Measurements from ENCODE around the gene PLD3.
A peak's percentile ranks its signal among the peaks of the same experiment; 100 is the strongest.
"Not testable (repeated sequence)": the region's sequence is repeated elsewhere in the genome, so short reads cannot be mapped to it uniquely, and the experiment has no call there.

PLD3 gene

DNA sequence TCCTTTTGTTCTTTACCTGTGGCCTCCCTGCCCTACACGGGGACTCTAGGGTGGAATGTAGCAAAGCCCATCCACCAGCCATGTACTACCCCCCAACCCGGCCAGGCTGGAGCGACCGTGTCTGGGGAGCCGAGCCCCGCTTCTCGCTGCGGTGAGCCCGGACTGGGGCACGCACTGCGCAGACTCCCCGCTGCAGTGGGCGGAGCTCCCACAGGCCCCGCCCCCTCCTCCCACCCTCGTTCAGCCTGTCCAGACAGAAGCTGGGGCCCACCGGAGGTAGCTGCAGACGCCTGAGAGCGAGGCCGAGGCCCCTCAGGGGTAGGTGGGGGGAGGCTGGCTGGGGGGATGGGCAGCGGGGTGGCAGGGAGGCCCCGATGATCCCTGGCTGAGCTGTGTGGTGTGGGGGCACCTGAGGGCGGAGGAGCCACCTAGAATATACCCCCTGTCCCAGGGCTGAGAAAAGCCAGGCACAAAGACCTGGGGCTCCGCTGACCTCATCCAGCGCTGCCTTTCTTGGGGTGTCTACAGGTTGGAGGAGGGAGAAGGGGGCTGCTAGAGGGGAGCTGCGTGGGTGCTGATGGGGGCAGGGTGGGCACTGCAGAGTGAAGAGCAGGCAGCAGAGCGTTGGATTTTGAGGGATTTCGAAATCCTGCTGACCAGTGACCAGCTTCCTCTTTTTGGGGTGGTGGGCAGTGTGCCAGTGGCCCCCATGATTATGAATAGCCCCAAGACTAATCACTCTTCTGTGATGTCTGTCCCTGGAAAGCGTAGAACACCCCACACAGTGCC, 17.3 kb downstream of the PLD3 start:
- peak; percentile 48 to 53 for ATAC-seq

DNA sequence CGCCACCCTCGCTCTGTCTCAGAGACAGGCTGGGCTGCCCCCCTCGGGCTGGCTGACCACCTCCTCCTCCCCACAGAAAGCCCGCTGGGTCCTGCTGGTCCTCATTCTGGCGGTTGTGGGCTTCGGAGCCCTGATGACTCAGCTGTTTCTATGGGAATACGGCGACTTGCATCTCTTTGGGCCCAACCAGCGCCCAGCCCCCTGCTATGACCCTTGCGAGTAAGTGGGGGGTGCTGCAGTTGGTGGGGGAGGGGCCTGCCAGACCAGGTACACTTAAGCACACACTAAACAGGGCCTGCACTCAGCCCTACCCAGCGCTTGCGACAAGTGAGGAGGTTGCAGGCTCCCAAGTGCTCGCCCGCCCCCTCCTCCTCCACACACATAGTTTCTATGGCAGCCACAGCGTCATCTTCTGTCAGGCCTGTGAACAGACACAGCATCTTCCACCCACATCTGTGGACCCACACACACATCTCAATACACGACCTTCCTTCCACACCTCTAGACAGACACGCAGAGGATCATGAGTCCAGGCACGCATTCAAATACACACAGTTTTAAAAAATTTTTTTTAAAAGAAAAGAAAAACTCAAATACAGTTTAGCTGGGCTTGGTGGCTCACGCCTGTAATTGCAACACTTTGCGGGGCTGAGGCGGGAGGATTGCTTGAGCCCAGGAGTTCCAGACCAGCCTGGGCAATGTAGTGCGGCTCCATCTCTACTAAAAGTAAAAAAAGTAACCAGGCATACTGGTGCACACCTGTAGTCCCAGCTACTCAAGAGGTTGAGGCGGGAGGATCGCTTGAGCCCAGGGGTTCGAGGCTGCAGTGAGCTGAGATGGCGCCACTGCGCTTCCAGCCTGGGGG, 18.4 kb downstream of the PLD3 start:
- ATAC-seq: no peak

DNA sequence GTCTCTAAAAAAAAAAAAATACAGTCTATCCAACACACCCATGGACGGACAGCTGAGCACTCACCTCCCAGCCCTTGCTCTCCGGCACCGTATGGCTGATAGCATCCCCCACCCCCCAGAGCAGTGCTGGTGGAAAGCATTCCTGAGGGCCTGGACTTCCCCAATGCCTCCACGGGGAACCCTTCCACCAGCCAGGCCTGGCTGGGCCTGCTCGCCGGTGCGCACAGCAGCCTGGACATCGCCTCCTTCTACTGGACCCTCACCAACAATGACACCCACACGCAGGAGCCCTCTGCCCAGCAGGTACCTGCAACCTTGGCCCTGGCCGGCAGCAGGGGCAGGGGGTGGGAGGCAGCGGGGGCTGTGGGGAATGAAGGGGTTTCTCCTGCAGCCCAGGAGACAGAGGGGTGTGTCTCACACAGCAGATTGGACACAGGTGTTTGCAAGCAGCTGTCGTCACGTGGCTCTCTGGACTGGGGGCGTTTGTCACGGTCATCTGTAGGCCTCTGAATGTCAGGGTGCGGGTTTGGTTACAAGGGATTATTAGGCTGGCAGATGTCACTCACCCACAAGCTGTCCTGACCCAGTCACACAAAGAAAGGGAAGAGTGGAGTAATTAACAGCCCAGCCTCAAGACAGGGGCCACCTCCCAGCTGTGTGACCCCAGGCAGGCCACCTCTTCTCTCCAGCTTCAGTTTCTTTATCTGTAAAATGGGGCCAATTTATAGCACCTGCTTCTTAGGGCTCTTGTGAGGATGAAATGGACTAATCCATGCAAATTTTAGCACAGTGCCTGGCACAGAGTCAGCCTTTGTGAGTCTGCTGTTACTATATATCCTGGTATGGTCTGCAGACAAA, 19.3 kb downstream of the PLD3 start:
- no peak for ATAC-seq

- ATAC-seq: no peak
Measured at GRCh38 chr19:40369797-40370196, 21.3 kb downstream of the PLD3 start.

GRCh38 chr19:40370253-40370652, 21.8 kb downstream of the PLD3 start:
- not testable (repeated sequence) for ATAC-seq

GRCh38 chr19:40370997-40371801, 22.7 kb downstream of the PLD3 start:
- ATAC-seq: no peak

DNA sequence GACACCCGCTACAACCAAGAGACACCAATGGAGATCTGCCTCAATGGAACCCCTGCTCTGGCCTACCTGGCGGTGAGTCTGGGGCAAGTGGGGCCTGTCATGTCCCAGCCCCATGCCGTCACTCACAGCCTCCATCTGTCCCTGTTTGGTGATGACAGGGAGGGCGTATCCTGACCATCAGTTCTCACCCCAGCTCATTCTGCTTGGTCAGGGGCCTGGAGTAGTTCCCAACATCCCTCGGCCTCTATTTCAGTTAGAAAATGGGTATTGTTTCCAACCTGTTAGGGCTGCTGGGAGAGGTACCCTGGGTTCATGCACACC, 23.3 kb downstream of the PLD3 start:
- ATAC-seq: no peak

DNA sequence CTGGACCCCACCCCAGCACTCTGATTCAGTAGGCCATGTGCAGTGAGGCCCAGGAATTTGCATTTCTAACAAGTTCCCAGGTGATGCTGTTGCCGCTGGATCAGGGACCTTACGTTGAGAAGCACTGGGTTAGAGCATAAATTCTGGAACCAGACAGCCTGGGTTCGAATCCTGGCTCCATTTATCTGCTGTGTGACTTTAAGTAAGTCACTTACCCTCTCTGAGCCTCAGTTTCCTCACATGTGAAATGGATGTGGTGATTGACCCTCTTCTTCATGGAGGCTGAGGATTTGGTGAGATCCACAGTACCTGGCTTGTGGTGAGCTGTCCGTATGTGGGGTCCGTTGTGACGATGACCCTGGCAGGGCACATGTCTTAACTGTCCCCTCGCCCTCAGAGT, 25.6 kb downstream of the PLD3 start:
- no peak for ATAC-seq

GRCh38 chr19:40376286-40376862, 27.9 kb downstream of the PLD3 start:
- no peak for ATAC-seq

DNA sequence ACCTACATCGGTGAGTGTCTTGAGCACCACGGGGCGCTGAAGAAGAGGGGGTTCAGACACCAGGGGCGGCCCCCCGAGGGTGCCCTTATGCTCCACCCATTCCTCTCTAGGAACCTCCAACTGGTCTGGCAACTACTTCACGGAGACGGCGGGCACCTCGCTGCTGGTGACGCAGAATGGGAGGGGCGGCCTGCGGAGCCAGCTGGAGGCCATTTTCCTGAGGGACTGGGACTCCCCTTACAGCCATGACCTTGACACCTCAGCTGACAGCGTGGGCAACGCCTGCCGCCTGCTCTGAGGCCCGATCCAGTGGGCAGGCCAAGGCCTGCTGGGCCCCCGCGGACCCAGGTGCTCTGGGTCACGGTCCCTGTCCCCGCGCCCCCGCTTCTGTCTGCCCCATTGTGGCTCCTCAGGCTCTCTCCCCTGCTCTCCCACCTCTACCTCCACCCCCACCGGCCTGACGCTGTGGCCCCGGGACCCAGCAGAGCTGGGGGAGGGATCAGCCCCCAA, 29.4 kb downstream of the PLD3 start:
- ATAC-seq: no peak

- no peak for ATAC-seq
Measured at GRCh38 chr19:40378509-40378908, 30.0 kb downstream of the PLD3 start.

DNA sequence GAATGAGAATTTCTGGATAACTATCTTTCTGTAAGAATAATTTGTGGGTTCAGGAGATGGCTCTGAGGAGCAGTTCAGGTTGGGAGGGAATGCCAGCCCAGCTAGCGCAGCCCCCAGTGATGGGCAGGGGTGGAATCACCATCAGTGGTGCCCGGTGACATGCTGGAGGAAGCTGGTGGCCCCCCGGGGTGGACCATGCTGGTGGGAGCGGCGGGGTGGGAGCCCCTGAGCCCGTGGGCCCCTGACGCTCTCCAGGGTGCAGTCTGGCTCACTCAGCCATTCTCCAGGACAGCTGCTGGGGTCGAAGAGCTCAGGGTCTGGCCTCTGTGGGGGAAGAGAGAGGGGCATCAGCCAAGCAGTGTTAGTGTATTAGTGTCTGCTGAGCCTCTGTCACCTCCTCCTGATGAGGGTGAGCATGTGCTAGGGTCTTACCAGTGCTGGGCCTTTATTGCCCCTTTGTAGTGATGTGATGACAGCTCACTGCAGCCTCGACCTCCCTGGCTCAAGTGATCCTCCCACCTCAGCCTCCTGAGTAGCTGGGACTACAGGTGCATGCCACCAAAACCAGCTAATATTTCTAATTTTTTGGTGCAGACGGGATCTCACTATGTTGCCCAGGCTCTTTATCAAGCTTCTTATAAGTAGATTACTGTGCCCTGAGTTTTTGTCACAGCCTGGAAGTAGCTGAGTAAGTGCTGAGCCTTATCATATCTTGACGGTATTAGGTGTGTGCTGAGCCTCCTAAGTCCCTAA, 31.1 kb downstream of the PLD3 start:
- ATAC-seq: no peak

DNA sequence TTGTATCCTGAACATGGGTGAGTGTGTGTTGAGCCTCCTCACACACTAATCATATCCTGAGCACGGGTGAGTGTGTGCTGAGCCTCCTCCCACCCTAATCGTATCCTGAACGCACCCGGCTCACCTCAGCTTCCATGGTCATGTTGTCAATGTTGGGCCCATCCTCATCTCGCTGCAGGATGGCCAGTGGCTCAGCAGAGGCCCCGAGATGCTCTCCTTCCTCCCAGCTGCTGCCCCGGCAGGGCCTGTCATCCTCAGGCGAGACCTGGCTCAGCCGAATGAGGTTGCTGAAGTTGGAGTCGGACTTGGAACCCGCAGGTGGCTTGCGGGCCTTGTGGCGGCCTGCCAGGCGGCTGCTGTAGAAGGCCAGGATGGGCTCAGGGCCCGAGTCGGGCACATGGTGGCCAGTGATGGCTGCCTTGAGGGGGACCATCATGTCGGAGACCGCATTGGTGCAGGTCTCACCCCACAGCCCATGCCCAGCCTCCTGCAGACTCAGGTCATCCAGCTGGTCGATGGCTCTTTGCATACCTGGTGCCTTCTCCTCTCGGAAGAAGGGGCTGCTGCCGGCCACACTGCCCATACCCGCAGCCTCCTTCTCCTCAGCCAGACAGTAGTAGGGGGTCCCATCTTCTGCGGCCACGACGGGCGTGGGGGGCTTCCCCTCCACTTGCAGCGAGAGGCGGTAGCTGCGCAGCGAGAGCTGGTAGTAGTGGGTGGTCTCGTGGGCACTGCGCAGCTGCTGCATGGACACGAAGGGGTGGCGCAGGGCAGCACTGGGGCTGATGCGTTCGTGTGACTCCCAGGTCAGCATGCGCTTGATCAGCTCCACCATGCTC, 31.9 kb downstream of the PLD3 start:
- ATAC-seq: no peak

- ATAC-seq: no peak
Measured at GRCh38 chr19:40381321-40381720, 32.8 kb downstream of the PLD3 start.

DNA sequence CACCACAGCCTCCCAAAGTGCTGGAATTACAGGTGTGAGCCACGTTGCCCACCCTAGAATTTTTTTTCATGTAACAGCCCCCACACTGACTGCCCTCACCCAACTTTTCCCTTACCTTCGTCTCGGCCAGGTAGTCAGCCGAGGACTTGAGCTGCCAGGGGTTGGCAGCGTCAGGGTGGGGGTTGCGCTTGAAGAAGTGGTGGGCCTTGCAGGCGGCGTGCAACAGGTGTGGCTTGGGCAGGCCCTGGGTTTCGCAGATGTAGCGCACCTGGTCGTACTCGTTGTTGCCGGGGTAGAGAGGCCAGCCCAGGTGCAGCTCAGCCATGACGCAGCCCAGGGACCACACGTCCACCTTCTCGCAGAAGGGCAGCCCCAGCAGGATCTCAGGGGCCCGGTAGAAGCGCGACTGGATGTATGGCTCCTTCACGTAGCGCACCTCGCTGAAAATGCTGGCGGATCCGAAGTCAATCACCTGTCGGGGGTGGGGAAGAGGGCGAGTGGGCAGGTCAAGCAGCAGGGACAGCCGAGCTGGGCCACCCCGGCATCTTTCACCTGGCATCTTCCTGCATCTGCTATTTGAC, 35.3 kb downstream of the PLD3 start:
- ATAC-seq: no peak

GRCh38 chr19:40387155-40387554, 38.7 kb downstream of the PLD3 start:
- no peak for ATAC-seq

DNA sequence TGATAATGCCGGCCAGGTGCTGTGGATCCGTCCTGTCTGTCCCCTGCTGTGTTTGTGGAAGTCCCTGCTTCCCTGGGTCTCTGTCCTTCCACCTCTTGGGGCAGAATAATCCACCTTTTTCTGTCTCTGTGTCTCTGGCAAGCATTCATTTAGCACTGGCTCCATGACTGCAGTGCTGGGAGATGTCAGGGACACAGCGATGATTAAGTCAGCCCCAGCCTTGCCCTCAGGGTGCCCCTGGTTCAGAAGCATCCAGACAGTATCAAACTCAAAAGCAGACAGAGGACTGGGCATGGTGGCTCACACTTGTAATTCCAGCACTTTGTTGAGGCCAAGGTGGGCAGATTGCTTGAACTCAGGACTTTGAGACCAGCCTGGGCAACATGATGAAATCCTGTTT, 40.0 kb downstream of the PLD3 start:
- ATAC-seq: no peak

GRCh38 chr19:40389404-40390083, 41.0 kb downstream of the PLD3 start:
- ATAC-seq: no peak

Data from activated CD4-positive, CD25-positive, alpha-beta regulatory T cell treated with anti-CD3 and anti-CD28 coated beads, Interleukin-2, amount 50 U/mL, for 24 hours (primary cell).